ENCODE measurements around the gene PLPP3.

Gene PLPP3

DNA sequence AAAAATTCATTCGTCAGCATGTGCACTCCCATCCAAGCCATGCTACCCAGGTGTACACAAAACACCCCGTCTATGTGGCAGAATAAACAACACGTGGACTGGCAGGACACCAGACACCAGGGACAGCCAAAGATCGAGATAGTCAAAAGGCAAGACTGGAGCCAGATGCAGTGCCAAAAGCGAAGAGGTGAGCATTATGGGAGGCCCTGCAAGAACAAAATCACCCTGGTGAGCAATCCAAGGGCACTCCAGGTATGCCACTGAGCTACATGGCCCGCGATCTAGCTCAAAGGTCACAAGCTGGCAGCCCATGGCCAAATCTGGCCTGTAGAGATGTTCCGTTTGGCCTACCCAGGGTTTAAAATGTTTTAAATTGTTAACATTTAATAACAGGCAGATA lies 33.7 kb downstream of the PLPP3 start:
- DNase-seq = no peak

DNA sequence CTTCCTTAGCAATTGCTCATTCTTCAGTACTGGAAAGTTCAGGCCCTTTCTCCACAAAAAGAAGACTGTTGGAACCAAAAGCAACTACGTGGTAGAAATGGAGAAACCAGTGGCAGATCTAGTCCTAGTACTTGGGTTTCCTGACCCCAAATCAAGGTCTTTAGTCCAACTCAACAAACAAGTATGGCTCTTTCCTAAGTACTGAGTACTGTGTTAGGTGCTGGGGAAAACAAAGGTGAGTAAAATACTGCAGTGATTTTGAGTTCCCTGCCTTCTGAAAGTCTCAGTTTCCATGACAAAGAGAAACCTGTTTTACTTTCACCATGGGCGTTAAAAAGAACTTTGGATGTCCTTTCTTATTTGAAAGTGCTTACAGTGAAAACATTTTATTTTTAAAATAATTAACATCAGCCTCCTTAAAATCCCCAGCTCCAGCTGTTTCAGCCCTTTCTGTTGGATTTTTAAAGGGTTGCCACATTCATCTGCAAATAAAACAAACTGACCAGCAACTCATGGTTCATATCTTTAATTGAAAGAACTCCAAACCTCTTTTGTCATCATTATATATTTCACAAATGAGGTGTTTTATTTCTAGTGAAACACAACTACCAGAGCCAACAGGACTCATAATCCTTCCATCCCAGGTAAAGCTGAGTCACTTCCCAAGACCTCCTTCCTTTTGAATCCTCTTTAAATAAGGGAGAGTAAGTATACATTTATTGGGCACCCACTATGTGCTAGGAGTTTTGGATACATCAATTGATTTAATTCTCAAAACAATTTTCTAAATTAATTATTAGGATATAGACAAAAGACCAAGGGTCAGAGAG lies 35.4 kb downstream of the PLPP3 start:
- DNase-seq = no peak

DNA sequence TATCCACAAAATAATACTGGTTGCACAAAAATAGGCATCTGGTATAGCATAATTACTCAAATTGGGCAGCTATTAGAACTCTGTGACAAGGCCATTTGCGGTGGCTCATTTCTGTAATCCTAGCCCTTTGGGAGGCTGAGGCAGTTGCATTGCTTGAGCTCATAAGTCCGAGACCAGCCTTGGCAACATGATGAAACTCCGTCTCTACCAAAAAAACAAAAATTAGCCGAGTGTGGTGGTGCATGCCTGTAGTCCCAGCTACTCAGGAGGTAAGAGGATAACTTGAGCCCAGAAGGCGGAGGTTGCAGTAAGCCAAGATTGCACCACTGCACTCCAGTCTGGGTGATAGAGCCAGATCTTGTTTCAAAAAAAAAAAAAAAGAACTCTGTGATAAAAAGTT lies 36.7 kb downstream of the PLPP3 start:
- DNase-seq = no peak

DNA sequence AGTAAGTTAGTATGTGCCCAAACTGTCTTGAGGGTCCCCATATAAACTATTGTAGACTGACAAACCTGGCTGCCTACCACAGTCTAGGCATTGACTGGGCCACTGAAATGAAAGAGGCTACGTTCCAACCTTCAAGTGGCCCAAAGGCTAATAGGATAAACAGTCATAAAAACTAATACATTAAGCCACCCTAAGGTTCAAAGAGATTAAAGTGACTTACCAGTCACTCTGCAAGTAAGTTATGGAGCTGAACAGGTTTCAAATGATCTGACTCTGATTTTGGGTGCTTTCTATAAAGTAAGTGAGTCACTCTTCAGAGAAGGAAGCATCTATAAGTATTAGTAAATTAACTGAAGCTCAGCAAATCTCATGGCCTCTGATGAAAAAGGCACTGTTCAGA lies 38.0 kb downstream of the PLPP3 start:
- DNase-seq = no peak

DNA sequence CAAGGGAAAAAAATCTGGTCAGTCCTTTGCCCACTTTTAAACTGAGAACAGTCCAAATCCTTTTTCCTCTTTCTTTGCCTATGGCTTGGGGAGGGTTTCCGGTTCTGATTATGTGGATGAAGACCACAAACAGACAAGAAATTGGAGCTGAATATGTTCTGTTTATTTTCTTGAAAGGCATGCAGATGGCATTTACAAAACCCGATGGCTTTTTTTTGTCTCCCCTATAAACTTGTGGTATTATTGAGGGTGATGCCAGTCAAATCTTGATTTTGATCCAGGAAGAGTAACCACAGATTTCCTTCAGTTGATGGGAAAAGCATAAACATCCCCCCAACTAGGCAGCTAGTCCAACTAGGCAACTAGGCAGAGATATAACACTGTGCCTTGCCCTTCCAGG lies 38.9 kb downstream of the PLPP3 start:
- DNase-seq = no peak

DNA sequence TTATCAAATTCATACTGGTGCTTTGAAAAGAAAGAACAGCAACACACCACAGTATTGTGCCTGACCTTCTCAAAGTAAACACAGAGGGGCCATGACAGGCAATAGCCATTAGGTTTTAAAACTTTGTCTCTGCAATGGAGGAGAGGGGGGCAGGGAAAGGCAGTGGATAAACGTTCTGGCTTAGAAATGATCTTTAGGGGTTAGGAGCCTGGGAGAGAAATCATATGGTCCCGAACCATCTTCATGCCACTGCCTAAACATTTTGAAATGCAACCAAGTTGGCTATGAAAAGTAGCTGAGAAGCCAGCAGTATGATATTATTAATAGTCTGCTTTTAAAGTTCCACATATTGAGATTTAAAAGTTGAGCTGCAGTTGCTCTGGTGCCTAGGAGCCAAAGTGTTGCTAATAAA lies 39.8 kb downstream of the PLPP3 start:
- DNase-seq = no peak

DNA sequence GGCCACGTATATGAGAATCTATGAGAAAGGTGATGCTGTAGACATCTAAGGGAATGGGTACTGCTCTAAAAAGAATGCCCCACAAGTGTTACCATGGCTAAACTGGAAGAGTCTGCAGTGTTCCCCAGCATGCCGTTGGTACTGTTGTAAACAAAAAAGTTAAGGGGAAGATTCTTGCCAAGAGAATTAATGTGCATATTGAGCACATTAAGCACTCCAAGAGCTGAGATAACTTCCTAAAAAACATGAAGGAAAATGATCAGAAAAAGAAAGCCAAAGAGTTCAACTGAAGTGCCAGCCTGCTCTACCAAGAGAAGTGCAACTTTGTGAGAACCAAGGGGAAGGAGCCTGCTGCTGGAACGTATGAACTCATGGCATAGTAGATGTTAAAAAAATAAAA lies 40.8 kb downstream of the PLPP3 start:
- DNase-seq = no peak

DNA sequence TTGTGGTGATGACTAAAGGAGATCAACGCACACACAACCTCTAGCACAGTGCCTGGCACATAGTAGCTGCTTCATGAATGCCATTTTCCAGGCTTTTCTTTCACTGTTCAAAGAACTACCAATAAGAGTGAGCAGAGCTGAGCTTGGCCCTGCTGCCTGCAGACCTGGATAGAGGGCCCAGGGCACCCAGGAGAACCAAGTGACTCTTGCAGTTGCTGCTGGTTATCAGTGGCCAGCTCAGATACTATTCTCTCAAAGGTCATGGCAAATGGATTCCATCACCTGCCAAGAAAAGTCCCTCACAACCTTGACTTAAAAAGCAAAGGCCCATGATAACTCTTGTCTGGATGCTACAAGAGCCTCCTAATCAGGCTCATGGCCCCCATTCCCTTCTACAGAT lies 41.7 kb downstream of the PLPP3 start:
- DNase-seq = no peak

DNA sequence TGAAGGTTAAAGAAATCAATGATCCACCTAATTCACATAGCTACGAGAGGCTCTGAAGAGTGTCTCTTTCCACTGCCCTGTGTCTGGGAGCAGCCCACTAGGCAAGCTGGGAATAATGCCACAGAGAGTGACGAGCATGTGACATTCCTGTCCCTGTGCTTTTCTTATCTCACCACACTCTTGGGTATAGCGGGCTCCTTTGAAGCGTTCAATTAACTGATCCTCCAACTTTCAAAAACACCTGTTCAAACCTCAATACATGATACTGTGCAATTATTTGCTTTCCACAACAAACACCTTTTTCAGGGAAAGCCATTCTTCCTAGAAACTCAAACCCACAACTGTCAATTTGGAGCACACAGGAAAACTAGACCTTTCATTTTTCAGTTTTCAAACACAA lies 43.4 kb downstream of the PLPP3 start:
- DNase-seq = no peak

DNA sequence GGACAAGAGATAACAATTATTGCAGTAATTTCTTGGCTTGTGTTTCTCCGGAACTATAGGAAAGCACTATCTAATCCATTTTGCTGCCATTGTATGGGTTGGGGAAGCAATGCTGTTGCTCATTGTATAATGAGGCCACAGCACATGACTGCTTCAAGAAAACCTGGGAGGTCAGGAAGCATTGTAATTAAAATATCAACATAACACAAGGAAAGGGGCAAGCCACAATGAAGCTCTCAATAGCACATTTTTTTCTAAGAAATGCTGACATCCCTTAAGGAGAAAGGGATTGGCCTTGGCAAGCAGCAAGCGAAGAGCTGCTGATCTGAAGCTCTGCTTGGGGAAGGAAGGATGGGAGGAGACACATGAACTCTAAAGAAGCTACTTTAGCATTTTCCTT lies 44.0 kb downstream of the PLPP3 start:
- no peak for DNase-seq

DNA sequence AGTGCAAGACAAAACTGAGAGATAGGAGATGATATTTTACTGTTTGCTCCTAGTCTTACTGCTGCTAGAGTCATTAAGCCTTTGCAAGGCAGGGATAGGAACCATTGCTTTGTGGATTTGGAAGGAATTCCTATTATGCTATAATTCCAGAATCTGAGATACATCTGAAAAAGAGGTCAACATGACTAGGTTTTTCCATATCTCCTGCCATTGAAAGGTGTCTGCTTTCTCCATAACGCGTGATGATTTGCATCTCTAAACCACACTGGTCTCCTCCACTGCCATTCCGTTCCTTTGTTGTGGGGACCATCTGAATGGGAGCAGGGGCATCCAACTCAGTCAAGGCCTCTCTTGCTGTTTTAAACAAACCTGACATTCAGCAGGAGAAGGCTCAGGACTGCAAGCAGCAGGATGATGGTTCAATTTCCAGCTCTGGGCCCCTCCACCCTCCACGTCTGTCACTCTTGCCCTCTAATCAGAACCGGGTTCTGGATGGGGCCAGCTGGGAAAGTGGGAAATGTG lies 45.2 kb downstream of the PLPP3 start:
- no peak for DNase-seq

DNA sequence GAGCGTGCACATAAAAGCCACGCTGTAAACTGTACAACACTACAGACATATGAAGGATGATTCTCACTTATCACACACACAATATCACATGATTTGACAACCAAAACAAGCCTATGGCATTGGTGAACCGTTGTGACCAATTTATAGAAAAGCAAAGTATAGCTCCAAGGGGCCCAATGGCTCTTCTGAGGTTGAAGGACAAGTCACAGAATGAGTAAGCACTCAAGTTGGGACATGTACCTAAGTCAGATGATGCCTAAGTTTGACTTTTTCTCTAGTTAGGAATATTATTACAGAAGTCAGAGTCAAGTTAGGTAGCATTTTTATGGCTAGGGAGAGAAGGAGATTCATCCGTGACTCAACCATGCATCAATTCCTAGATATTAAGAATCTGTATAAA lies 45.7 kb downstream of the PLPP3 start:
- no peak for DNase-seq

DNA sequence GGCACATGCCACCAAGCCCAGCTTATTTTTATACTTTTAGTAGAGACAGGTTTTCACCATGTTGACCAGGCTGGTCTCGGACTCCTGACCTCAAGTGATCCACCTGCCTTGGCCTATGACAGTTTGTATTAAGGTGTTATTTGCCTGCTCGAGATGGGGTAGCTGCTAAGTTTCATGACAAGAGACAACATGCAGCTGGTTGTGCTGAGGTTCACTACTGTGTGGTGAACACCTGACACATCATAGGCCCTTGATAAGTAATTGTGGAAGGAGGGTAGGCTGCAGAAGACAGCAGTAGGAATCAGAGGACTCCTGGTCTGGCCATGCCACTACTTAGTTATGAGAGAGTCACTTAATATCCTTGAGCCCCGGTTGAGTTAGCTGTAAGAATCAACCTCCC lies 46.2 kb downstream of the PLPP3 start:
- DNase-seq = no peak

DNA sequence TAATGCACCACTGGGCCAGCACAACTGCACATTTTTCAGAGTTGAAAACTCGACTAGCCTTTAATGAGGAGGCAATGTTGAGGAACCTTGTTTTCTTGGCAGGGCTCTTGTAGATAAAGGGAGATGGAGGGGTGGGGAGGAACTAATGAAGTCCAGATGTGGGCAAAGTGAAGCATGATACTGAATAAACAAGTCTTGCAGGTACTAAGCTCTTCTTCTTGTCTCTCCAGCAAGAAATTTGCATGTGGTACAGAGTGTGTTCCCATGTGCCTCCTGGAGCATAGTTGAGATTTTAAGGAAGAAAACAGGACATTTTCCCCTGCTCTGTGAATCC lies 47.0 kb downstream of the PLPP3 start:
- no peak for DNase-seq

DNA sequence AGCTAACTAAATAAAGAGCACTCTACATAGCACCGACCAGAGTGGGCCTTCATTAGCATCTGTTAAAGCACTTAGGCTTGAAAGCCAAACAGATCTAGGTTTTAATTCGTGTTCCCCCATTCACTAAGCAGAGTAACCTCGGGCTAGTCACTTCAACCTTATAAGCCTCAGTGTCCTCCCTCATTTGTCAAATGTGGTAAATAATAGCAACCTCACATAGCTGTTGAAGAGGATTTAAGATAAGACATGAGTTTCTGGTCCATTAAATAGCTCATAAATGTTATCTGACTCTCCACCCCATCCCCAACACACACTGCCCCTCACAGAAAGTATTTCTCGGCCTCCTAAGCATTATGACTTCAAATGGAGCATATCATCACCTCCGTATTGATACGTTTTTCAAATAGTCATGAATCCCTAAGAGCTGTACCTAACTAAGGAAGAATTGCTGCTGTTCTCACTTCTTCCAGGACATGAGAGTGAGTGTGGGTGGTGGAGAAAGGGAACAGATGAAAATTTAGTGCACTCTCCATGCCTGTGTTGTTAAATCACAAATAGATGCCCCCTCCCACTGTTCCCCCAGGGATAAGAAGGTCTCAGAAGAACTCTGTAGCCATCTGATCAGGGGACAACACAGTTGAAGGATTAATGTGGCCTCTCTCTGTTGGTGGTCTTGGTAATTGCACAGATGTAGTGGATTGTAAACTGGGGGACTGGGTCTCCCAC lies 47.6 kb downstream of the PLPP3 start:
- DNase-seq = no peak

DNA sequence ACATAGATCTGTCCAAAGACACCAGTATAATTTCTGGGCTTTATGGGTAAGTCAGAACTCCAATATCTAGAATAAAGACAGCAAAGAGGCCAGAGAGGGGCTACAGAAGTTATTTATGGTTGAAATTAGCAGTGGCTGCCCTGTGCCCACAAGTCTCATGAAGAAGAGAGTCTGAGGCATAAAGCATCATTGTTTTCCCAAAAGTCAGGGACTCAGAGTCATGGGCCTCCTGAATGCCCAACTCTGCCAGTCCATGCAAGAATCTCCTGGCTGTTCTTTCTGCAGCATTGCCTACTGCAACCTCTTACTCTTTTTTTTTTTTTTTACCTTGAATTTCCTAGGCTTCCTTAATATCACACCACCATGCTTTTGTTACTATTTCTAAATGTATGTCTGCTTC lies 49.6 kb downstream of the PLPP3 start:
- DNase-seq = no peak

DNA sequence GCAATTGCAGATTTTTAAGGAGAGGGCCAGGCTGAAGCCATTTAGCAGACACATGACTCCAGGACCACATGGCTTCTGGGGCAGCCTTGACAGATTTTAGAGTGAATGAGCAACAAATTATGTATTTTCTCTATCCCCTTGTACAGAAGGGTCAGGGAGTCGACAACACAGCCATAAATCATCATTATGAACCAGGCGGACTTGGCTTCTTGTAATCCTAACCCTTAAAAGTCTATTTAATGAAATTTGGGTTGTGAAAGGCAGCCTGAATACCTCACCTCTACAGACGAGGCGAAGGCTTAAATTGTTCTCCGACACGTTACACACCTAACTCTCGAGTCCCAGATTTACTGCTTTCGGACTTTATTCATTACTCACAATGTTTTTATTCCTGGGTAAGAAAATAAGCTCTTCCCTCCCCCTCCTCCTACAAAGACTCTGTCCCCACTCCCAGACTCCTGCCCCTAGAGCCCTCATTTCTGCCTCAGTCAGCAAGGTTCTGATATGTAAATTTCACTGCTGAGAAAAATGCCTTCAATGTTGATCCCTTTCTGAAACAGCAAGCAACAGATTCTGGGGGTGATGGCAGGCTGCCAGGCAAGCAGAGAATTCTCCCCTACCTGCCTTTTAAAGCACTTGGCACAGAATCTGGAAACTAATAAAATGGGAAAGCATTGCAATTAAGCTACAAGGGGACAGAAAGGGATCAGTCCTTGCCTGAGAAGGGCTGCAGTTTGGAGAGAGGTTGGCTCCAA lies 51.6 kb downstream of the PLPP3 start:
- no peak for DNase-seq

DNA sequence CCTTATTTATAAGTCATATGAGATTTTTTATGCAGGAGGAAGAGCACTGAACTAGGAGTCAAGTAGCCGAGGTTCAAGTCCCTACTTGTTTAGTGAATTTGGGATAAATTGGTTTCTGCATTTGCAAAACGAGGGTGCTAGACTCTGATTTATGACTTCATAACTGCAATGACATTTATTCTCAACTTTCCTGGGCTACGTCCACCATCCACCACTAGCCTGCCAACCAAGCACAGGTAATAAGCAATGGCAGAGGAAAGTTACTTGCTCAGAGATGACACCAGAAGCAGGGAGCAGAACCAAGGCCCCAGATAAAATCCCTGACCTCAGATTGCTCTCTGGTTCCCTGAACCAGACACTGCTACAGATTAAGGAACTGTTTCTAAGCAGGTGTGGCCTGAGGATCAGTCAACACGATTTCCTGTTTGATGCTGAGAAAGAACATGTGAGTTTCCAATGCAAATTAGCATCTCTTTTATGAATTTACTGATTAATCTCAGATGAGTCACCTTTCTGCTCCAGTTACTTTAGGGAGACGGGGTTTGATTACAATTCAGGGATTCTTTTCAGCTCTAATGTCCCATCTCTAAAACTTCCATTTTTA lies 52.7 kb downstream of the PLPP3 start:
- DNase-seq = no peak

DNA sequence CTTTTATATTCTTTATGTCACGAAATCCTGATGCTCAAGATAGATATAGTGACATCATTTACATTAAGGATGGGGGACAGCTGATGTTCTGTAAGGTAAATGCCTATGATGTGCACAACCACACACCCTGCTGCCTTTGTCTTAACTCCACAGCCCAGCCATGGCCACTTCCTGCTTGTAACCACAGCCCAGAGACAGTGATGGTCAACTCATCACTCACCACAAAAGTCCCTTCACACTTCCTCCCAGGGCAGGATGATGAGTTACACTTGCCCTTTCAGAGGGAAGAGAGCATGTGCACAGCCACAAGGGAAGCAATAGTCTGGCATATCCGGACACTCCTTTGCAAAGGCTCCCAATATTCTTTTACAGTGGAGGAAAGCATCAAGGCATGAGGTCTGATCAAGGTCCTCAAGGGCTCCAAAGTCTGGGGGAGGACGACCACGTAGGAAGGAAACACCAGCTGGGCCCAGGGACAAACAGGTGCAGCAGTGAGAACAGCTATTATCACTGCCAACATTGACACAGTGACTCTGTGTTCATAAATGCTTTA lies 53.8 kb downstream of the PLPP3 start:
- no peak for DNase-seq

DNA sequence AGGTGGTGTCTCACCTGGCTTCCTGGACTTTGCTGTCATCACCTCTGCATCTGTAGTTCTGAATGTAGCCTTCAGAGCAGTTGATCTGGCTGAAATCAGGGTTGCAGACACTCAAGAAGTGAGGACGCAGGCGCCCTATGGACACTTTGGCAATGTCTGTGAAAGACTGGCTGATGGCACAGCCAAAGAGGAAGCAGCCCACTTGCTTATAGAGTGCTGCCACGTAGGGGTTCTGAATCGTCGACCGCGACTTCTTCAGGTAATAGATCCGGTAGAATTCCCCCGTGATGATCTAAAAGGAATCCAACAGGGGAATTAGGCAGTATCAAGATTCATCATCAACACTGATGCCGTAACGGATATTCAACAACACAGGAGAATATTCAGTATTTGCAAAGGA lies 55.1 kb downstream of the PLPP3 start:
- no peak for DNase-seq

DNA sequence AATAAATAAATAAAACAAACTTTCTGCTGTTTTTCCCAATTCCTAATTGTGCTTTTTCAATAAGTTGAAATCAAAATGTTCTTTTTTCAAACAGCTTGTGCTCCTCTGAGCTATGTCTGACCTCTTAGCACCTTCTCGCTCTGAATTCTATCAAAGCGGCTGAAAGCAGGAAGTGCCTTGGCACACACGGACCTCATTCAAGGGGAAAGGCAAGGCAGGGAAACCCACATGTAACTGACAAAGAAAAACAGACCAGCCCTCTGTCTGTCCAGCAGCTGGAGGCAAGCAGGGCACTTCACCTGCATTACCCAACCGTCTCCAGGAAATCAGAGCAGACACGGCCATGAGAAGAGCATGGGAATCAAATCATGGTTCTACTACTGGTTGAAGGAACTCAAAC lies 56.7 kb downstream of the PLPP3 start:
- DNase-seq = no peak

DNA sequence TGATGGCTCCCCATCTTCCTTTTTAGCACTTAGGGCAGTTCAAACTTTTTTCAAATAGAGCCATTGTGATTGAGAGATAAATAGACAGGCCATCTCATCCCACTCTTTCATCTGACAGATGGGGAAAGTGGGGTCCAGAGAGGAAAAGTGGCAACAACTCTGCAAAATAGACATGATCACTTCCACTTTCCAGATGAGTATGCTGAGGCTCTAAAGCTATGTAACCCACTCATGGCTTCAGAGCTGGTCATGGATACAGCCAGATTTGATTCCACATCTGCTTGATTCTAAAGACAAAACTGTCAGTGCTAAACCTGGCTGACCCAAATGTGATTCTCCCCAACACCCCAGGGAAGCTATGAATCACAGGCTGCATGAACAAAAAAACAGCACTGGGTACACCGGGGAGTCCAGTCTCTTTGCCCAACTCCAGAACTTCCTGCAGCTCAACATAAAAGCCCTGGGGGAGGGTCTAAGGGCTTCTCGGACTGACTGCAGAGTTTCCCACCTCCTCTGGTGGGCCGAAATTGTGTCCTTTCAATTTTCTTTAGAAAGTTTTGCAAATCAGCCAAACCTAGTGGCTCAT lies 59.3 kb downstream of the PLPP3 start:
- no peak for DNase-seq

Measured in retina (tissue), 1 donor.